Measurements from ENCODE around the gene SLC10A7.

- TF ChIP-seq CTCF (IDR thresholded peaks at IDR 0.05; ENCODE audit: low read depth, low read length) = no peak
- TF ChIP-seq EZH2phosphoT487 (IDR thresholded peaks at IDR 0.05; ENCODE audit: low read depth) = no peak
These were observed 274.4 kb downstream of the SLC10A7 start for GRCh38 chr4:146247356-146247755.
